Measurements from ENCODE around the gene GGT5.

GRCh38 chr22:24219750-24220149 is 25.1 kb downstream of the GGT5 start:
- TF ChIP-seq, protein P1, sequence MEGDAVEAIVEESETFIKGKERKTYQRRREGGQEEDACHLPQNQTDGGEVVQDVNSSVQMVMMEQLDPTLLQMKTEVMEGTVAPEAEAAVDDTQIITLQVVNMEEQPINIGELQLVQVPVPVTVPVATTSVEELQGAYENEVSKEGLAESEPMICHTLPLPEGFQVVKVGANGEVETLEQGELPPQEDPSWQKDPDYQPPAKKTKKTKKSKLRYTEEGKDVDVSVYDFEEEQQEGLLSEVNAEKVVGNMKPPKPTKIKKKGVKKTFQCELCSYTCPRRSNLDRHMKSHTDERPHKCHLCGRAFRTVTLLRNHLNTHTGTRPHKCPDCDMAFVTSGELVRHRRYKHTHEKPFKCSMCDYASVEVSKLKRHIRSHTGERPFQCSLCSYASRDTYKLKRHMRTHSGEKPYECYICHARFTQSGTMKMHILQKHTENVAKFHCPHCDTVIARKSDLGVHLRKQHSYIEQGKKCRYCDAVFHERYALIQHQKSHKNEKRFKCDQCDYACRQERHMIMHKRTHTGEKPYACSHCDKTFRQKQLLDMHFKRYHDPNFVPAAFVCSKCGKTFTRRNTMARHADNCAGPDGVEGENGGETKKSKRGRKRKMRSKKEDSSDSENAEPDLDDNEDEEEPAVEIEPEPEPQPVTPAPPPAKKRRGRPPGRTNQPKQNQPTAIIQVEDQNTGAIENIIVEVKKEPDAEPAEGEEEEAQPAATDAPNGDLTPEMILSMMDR (IDR thresholded peaks at IDR 0.05), result no peak
- no peak for TF ChIP-seq POLR2A (IDR thresholded peaks at IDR 0.05)

Measured in right lobe of liver (tissue), 4 donors.